ENCODE measurements around the gene KCNK15.

The KCNK15 gene

GRCh38 chr20:44732327-44732726, 13.3 kb upstream of the KCNK15 start:
- DNase-seq (ENCODE audit: low read depth): no peak
- H3K4me3 ChIP-seq (ENCODE audit: low read depth, low read length): no peak overlapping the region

- no peak overlapping the region for H3K4me3 ChIP-seq (ENCODE audit: low read depth, low read length)
Measured at GRCh38 chr20:44733341-44734069, 12.2 kb upstream of the KCNK15 start.

GRCh38 chr20:44734938-44735337, 10.7 kb upstream of the KCNK15 start:
- no peak for DNase-seq (ENCODE audit: low read depth)
- H3K4me3 ChIP-seq (ENCODE audit: low read depth, low read length): no peak overlapping the region

More at GRCh38 chr20:44733341-44734069, 12.2 kb upstream of the KCNK15 start:
- no peak for DNase-seq (ENCODE audit: low read depth)

- no peak for DNase-seq (ENCODE audit: low read depth)
- no peak overlapping the region for H3K4me3 ChIP-seq (ENCODE audit: low read depth, low read length)
Measured at GRCh38 chr20:44735816-44736169, 9.9 kb upstream of the KCNK15 start.

GRCh38 chr20:44736170-44737021, 9.3 kb upstream of the KCNK15 start:
- DNase-seq (ENCODE audit: low read depth): peak; percentile 60
- H3K4me3 ChIP-seq (ENCODE audit: low read depth, low read length): no peak overlapping the region

- no peak for DNase-seq (ENCODE audit: low read depth)
- H3K4me3 ChIP-seq (ENCODE audit: low read depth, low read length): no peak overlapping the region
Measured at GRCh38 chr20:44737116-44737515, 8.5 kb upstream of the KCNK15 start.

- H3K4me3 ChIP-seq (ENCODE audit: low read depth, low read length): no peak overlapping the region
- DNase-seq (ENCODE audit: low read depth): no peak
Measured at GRCh38 chr20:44738813-44739477, 6.7 kb upstream of the KCNK15 start.

- H3K4me3 ChIP-seq (ENCODE audit: low read depth, low read length): no peak overlapping the region
- no peak for DNase-seq (ENCODE audit: low read depth)
Measured at GRCh38 chr20:44739942-44740341, 5.7 kb upstream of the KCNK15 start.

- H3K4me3 ChIP-seq (ENCODE audit: low read depth, low read length): no peak overlapping the region
- no peak for DNase-seq (ENCODE audit: low read depth)
Measured at GRCh38 chr20:44742304-44743079, 3.2 kb upstream of the KCNK15 start.

- no peak for DNase-seq (ENCODE audit: low read depth)
- H3K4me3 ChIP-seq (ENCODE audit: low read depth, low read length): no peak overlapping the region
Measured at GRCh38 chr20:44743080-44743701, 2.5 kb upstream of the KCNK15 start.

- no peak overlapping the region for H3K4me3 ChIP-seq (ENCODE audit: low read depth, low read length)
- no peak for DNase-seq (ENCODE audit: low read depth)
Measured at GRCh38 chr20:44743916-44744655, 1.6 kb upstream of the KCNK15 start.

GRCh38 chr20:44745122-44745597, 505 bp upstream of the KCNK15 start:
- no peak for DNase-seq (ENCODE audit: low read depth)
- peak overlapping the region; percentile 49 for H3K4me3 ChIP-seq (ENCODE audit: low read depth, low read length)

GRCh38 chr20:44746367-44747165, 901 bp downstream of the KCNK15 start:
- DNase-seq (ENCODE audit: low read depth): no peak
- H3K4me3 ChIP-seq (ENCODE audit: low read depth, low read length): peak overlapping the region; percentile 49

GRCh38 chr20:44747166-44748004, 1.7 kb downstream of the KCNK15 start:
- no peak for DNase-seq (ENCODE audit: low read depth)
- H3K4me3 ChIP-seq (ENCODE audit: low read depth, low read length): no peak overlapping the region

- no peak for DNase-seq (ENCODE audit: low read depth)
- no peak overlapping the region for H3K4me3 ChIP-seq (ENCODE audit: low read depth, low read length)
Measured at GRCh38 chr20:44748005-44748370, 2.3 kb downstream of the KCNK15 start.

GRCh38 chr20:44750081-44750805, 4.6 kb downstream of the KCNK15 start:
- H3K4me3 ChIP-seq (ENCODE audit: low read depth, low read length): no peak overlapping the region

More at GRCh38 chr20:44750081-44750805, 4.6 kb downstream of the KCNK15 start:
- DNase-seq (ENCODE audit: low read depth): no peak

All from skeletal muscle cell (primary cell).